ENCODE results near the gene KCTD16. TPM values are rescaled to one million over a fixed set of nuclear protein-coding genes. Genes with fewer than 3 reads are reported as not detected.

Gene KCTD16
- total RNA-seq, 1 donor from 2014 or later, result 0.37 TPM

GRCh38 chr5:144206141-144206540 lies 35.5 kb downstream of the KCTD16 start:
- H3K9me3 Mint-ChIP-seq, result no peaks in the 10 kb centered on the region
- peaks cover 41% of the 10 kb centered on the region for H3K27me3 Mint-ChIP-seq (ENCODE audit: low read depth)
- H3K4me3 Mint-ChIP-seq, result no peak overlapping the region
- no peaks in the 10 kb centered on the region for H3K36me3 Mint-ChIP-seq (ENCODE audit: low read depth)
- H3K27ac Mint-ChIP-seq (ENCODE audit: unreplicated experiment), result no peak overlapping the region
- no peak for DNase-seq (ENCODE audit: low read depth, low spot score)
- TF ChIP-seq CTCF (conservative IDR thresholded peaks at IDR 0.05), result no peak
- H3K4me1 Mint-ChIP-seq, result peaks cover 20% of the 10 kb centered on the region

- Mint-ChIP-seq H3K4me3 (no peak overlapping the region), H3K27me3 (ENCODE audit: low read depth) (peaks cover 38% of the 10 kb centered on the region), H3K4me1 (peaks cover 20% of the 10 kb centered on the region), H3K9me3 (no peaks in the 10 kb centered on the region), H3K27ac (ENCODE audit: unreplicated experiment) (no peak overlapping the region), H3K36me3 (ENCODE audit: low read depth) (no peaks in the 10 kb centered on the region)
- no peak for TF ChIP-seq CTCF (conservative IDR thresholded peaks at IDR 0.05)
- DNase-seq (ENCODE audit: low read depth, low spot score), result no peak
Measured at GRCh38 chr5:144207875-144208444, 37.3 kb downstream of the KCTD16 start.

GRCh38 chr5:144209361-144209760 lies 38.7 kb downstream of the KCTD16 start:
- H3K27ac Mint-ChIP-seq (ENCODE audit: unreplicated experiment), result no peak overlapping the region
- H3K9me3 Mint-ChIP-seq, result no peaks in the 10 kb centered on the region
- peaks cover 16% of the 10 kb centered on the region for H3K4me1 Mint-ChIP-seq
- no peak overlapping the region for H3K4me3 Mint-ChIP-seq
- peaks cover 36% of the 10 kb centered on the region for H3K27me3 Mint-ChIP-seq (ENCODE audit: low read depth)
- DNase-seq (ENCODE audit: low read depth, low spot score), result no peak
- H3K36me3 Mint-ChIP-seq (ENCODE audit: low read depth), result no peaks in the 10 kb centered on the region
- TF ChIP-seq CTCF (conservative IDR thresholded peaks at IDR 0.05), result no peak

- H3K9me3 Mint-ChIP-seq, result no peaks in the 10 kb centered on the region
- no peak overlapping the region for H3K27ac Mint-ChIP-seq (ENCODE audit: unreplicated experiment)
- no peak for TF ChIP-seq CTCF (conservative IDR thresholded peaks at IDR 0.05)
- H3K27me3 Mint-ChIP-seq (ENCODE audit: low read depth), result peaks cover 25% of the 10 kb centered on the region
- no peak overlapping the region for H3K4me3 Mint-ChIP-seq
- no peaks in the 10 kb centered on the region for H3K36me3 Mint-ChIP-seq (ENCODE audit: low read depth)
- DNase-seq (ENCODE audit: low read depth, low spot score), result no peak
- H3K4me1 Mint-ChIP-seq, result peaks cover 6% of the 10 kb centered on the region
Measured at GRCh38 chr5:144210655-144211054, 40.0 kb downstream of the KCTD16 start.

GRCh38 chr5:144219869-144220268 lies 49.2 kb downstream of the KCTD16 start:
- Mint-ChIP-seq H3K36me3 (ENCODE audit: low read depth) (no peaks in the 10 kb centered on the region), H3K27ac (ENCODE audit: unreplicated experiment) (no peak overlapping the region), H3K9me3 (no peaks in the 10 kb centered on the region), H3K27me3 (ENCODE audit: low read depth) (no peaks in the 10 kb centered on the region), H3K4me1 (no peaks in the 10 kb centered on the region), H3K4me3 (no peak overlapping the region)
- TF ChIP-seq CTCF (conservative IDR thresholded peaks at IDR 0.05), result no peak
- DNase-seq (ENCODE audit: low read depth, low spot score), result no peak

Measured in neural crest cell (in vitro differentiated cells).